ENCODE data around the gene GPR158. TPM values are rescaled to one million over a fixed set of nuclear protein-coding genes. Genes with fewer than 3 reads are reported as not detected.

GPR158 gene
- total and polyA plus RNA-seq, 2 of the 8 experiments (the other 6 are each of a cell fraction or from before 2014, with no cell fraction given): 0.14 to 0.78 TPM

GRCh38 chr10:25174461-25175230, at the start of gene GPR158 (continued):
- TF ChIP-seq CREB1 (IDR thresholded peaks at IDR 0.05): peak; percentile 44
- TF ChIP-seq, protein P1, sequence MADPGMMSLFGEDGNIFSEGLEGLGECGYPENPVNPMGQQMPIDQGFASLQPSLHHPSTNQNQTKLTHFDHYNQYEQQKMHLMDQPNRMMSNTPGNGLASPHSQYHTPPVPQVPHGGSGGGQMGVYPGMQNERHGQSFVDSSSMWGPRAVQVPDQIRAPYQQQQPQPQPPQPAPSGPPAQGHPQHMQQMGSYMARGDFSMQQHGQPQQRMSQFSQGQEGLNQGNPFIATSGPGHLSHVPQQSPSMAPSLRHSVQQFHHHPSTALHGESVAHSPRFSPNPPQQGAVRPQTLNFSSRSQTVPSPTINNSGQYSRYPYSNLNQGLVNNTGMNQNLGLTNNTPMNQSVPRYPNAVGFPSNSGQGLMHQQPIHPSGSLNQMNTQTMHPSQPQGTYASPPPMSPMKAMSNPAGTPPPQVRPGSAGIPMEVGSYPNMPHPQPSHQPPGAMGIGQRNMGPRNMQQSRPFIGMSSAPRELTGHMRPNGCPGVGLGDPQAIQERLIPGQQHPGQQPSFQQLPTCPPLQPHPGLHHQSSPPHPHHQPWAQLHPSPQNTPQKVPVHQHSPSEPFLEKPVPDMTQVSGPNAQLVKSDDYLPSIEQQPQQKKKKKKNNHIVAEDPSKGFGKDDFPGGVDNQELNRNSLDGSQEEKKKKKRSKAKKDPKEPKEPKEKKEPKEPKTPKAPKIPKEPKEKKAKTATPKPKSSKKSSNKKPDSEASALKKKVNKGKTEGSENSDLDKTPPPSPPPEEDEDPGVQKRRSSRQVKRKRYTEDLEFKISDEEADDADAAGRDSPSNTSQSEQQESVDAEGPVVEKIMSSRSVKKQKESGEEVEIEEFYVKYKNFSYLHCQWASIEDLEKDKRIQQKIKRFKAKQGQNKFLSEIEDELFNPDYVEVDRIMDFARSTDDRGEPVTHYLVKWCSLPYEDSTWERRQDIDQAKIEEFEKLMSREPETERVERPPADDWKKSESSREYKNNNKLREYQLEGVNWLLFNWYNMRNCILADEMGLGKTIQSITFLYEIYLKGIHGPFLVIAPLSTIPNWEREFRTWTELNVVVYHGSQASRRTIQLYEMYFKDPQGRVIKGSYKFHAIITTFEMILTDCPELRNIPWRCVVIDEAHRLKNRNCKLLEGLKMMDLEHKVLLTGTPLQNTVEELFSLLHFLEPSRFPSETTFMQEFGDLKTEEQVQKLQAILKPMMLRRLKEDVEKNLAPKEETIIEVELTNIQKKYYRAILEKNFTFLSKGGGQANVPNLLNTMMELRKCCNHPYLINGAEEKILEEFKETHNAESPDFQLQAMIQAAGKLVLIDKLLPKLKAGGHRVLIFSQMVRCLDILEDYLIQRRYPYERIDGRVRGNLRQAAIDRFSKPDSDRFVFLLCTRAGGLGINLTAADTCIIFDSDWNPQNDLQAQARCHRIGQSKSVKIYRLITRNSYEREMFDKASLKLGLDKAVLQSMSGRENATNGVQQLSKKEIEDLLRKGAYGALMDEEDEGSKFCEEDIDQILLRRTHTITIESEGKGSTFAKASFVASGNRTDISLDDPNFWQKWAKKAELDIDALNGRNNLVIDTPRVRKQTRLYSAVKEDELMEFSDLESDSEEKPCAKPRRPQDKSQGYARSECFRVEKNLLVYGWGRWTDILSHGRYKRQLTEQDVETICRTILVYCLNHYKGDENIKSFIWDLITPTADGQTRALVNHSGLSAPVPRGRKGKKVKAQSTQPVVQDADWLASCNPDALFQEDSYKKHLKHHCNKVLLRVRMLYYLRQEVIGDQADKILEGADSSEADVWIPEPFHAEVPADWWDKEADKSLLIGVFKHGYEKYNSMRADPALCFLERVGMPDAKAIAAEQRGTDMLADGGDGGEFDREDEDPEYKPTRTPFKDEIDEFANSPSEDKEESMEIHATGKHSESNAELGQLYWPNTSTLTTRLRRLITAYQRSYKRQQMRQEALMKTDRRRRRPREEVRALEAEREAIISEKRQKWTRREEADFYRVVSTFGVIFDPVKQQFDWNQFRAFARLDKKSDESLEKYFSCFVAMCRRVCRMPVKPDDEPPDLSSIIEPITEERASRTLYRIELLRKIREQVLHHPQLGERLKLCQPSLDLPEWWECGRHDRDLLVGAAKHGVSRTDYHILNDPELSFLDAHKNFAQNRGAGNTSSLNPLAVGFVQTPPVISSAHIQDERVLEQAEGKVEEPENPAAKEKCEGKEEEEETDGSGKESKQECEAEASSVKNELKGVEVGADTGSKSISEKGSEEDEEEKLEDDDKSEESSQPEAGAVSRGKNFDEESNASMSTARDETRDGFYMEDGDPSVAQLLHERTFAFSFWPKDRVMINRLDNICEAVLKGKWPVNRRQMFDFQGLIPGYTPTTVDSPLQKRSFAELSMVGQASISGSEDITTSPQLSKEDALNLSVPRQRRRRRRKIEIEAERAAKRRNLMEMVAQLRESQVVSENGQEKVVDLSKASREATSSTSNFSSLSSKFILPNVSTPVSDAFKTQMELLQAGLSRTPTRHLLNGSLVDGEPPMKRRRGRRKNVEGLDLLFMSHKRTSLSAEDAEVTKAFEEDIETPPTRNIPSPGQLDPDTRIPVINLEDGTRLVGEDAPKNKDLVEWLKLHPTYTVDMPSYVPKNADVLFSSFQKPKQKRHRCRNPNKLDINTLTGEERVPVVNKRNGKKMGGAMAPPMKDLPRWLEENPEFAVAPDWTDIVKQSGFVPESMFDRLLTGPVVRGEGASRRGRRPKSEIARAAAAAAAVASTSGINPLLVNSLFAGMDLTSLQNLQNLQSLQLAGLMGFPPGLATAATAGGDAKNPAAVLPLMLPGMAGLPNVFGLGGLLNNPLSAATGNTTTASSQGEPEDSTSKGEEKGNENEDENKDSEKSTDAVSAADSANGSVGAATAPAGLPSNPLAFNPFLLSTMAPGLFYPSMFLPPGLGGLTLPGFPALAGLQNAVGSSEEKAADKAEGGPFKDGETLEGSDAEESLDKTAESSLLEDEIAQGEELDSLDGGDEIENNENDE (IDR thresholded peaks at IDR 0.05; ENCODE audit: insufficient replicate concordance, low read length): no peak
- no peak for TF ChIP-seq RXRA (IDR thresholded peaks at IDR 0.05; ENCODE audit: insufficient read depth, low read depth, low read length)
- TF ChIP-seq CHD1 (IDR thresholded peaks at IDR 0.05; ENCODE audit: low read depth, low read length): no peak
- TF ChIP-seq SP4 (IDR thresholded peaks at IDR 0.05; ENCODE audit: low read length): no peak
- TF ChIP-seq KDM4A (IDR thresholded peaks at IDR 0.05; ENCODE audit: low read depth, low read length, severe bottlenecking): peak; percentile 91
- peak; percentile 79 for TF ChIP-seq SP1 (IDR thresholded peaks at IDR 0.05; ENCODE audit: low read depth, low read length)
- peak; percentile 96 for TF ChIP-seq BACH1 (IDR thresholded peaks at IDR 0.05; ENCODE audit: low read length)
- TF ChIP-seq GTF2F1 (IDR thresholded peaks at IDR 0.05; ENCODE audit: borderline replicate concordance, low read depth, low read length): no peak
- 0 out of 3 replicates have a peak, but pooled peaks of 1 of the 2 experiments have one; percentile 36 for TF ChIP-seq EP300 (IDR thresholded peaks at IDR 0.05; ENCODE audit: borderline replicate concordance in 1 of 2, low read depth in 2 of 2, low read length in 2 of 2)
- no peak for TF ChIP-seq RFX5 (IDR thresholded peaks at IDR 0.05; ENCODE audit: borderline replicate concordance, low read depth, low read length)
